Mucosa of stomach (tissue), 1 donor: ENCODE results near the gene RPL36AL.
"Not testable (repeated sequence)": the region's sequence is repeated elsewhere in the genome, so short reads cannot be mapped to it uniquely, and the experiment has no call there.

ENCODE experiments used
- H3K27me3 ChIP-seq: one replicate; pipeline ENCODE4 v1.7.0; 2013; ENCODE audit warnings: mild to moderate bottlenecking, low read length; ENCODE audit not compliant: control insufficient read depth, insufficient read depth
- H3K36me3 ChIP-seq: one replicate; pipeline ENCODE4 v1.7.0; 2013; ENCODE audit warnings: low read length; ENCODE audit not compliant: control insufficient read depth, insufficient read depth
- H3K4me1 ChIP-seq: one replicate; pipeline ENCODE4 v1.7.0; 2013; ENCODE audit warnings: mild to moderate bottlenecking, low read length; ENCODE audit not compliant: control insufficient read depth, insufficient read depth
- H3K4me3 ChIP-seq: one replicate; pipeline ENCODE4 v1.7.0; 2013; ENCODE audit warnings: low read length
- H3K9ac ChIP-seq: one replicate; pipeline ENCODE4 v1.7.0; 2013; ENCODE audit warnings: mild to moderate bottlenecking, low read length, moderate library complexity
- H3K9me3 ChIP-seq: one replicate; pipeline ENCODE4 v1.7.0; 2013; ENCODE audit warnings: mild to moderate bottlenecking, low read length, moderate library complexity; ENCODE audit not compliant: control insufficient read depth
- donor health status: Pancreatic carcinoma.

RPL36AL gene

DNA sequence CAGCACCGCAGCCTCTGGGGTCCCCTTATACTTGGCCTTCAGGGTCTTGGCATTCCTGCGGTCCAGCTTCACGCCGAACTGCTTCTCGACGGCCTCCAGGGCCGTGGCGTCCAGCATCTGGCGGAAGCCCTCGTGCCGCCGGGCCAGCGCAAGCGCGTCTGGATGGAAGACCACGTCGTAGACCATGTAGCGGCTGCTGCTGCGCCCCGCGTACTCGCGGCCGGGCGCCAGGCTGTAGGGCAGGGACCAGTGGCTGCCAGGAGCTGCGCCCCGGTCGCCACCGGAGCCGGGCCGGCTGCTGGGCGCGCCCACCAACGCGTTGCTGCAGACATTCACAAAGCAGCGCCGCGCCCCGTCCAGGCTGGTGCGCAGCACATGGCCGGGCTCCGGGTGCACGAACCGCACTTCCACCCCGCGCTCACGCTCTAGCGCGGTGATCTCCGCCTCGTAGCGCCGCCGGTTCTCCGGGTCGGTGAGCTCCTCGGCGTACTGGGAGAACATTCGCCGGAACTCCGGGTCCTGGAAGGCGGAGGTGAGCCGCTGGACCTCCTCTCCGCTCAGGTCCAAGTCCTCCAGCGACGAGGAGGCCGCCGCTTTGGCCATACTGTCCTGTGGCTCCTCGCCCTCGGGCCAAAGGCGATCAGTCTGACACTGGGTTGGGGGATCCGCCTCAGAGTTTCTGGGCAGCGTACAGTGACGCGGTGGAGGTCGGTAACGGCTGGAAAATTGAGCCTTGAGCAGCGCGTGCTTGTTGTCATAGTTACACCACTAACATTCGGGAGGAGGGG is 14.3 kb upstream of the RPL36AL start, which contains the start of gene DNAAF2:
DNAAF2 (minus strand) TSS at position 698 of the 788 bp plus-strand sequence; CDS start at position 603, 95 bp downstream.
- H3K9me3 ChIP-seq = no peaks in the 10 kb centered on the region
- no peaks in the 10 kb centered on the region for H3K36me3 ChIP-seq
- H3K4me1 ChIP-seq = peaks cover 20% of the 10 kb centered on the region

DNA sequence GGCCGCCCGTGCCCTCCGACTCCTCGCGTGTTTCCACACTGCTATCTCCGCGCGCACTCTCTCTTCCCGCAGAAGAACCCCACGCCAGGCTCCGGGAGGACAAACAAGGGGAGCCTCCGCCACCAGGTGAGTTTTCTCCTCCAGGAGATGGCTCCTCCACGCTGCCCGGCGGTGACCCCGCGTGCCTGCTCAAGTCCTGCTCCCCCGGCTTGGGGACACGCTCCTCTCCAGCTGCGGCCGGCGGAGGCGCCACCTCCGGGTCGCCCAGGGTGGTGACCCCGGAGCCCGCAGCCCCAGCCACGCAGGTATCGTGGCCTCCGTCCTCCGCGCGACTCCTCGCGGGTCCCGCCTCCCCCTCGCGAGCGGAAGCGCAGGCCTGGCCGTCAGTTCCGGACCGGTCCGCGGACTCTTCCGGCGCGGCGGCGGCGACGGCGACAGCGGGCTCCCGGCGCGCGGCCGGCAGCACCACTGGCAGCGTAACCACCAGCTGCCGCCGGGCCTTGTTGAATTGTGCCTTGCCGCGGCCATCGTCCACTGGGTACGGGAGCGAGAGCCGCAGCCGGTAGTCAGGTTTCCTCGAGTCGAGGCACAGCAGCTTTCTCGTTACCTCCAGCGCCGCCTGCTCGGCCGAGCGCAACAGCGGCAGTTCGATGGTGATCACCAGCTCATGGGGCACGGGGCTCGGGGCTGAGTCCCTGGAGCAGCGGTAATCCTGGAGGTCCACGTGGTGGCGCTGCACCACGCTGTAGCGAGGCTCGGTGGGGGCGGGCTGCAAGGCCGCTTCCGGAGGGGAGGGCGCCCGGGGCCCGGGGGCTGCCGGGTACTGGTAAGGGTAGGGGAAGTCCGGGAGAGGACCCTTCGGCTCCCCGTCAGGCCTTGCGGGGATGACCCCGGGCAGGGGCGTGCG is 13.5 kb upstream of the RPL36AL start:
- peaks cover 20% of the 10 kb centered on the region for H3K4me1 ChIP-seq
- H3K36me3 ChIP-seq = no peaks in the 10 kb centered on the region
- peak overlapping the region; percentile 94 for H3K4me3 ChIP-seq
- H3K9me3 ChIP-seq = no peaks in the 10 kb centered on the region
- peak overlapping the region; percentile 90 for H3K9ac ChIP-seq
- no peaks in the 10 kb centered on the region for H3K27me3 ChIP-seq

More for the DNA sequence above, 14.3 kb upstream of the RPL36AL start, which contains the start of gene DNAAF2:
- H3K9ac ChIP-seq = peak within 1 kb of the TSS; percentile 90
- peak within 1 kb of the TSS; percentile 94 for H3K4me3 ChIP-seq
- no peaks in the 10 kb centered on the region for H3K27me3 ChIP-seq

DNA sequence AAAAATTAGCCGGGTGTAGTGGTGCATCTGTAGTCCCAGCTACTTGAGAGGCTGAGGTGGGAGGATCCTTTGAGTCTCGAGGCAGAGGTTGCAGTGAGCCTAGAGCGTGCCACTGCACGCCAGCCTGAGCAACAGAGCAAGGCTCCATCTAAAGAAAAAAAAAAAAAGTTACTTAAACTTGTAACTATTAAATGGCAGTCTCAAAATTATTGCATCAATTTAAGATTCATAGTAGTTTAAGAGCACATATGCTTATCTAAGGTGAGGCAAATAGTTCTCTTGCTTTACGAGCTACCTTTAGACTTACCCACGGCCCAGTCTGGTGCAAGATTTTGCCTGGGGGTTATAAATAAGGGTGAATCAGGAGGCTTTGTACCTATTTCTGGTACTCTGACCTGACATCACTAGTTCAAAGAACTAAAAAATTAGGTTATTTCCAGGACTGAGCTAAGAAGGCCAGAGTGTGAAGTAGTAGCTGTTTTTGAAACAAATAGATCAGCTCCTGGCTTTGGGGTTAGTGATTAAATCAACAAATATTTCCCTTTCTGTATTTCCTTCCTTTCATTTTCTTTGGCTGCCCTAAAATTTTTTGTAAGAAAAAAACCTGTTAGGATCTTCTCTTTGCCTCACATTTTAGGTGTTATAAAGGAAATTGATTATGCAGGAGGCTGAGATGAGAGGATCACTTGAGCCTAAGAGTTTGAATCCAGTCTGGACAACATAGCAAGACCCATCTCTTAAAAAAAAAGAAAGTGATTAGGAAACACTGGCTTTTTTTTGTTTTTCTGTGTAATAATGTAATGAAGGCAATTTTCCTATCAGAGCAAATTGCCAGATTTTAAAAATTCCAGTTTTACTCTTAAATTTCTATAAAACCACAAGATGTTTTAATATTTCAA is 3.8 kb upstream of the RPL36AL start:
- no peaks in the 10 kb centered on the region for H3K27me3 ChIP-seq
- H3K36me3 ChIP-seq = no peaks in the 10 kb centered on the region
- H3K9me3 ChIP-seq = no peaks in the 10 kb centered on the region
- peaks cover 6% of the 10 kb centered on the region for H3K4me1 ChIP-seq
- no peak overlapping the region for H3K4me3 ChIP-seq
- no peak overlapping the region for H3K9ac ChIP-seq

GRCh38 chr14:49623387-49623786 is 3.0 kb upstream of the RPL36AL start:
- Histone ChIP-seq H3K27me3 (no peaks in the 10 kb centered on the region), H3K4me1 (peaks cover 6% of the 10 kb centered on the region), H3K9me3 (no peaks in the 10 kb centered on the region), H3K4me3 (no peak overlapping the region), H3K36me3 (no peaks in the 10 kb centered on the region), H3K9ac (no peak overlapping the region)

- H3K36me3 ChIP-seq = no peaks in the 10 kb centered on the region
- H3K4me1 ChIP-seq = peaks cover 6% of the 10 kb centered on the region
- H3K4me3 ChIP-seq = no peak overlapping the region
- H3K9ac ChIP-seq = peak overlapping the region; percentile 95
- no peaks in the 10 kb centered on the region for H3K27me3 ChIP-seq
- no peaks in the 10 kb centered on the region for H3K9me3 ChIP-seq
Observed at GRCh38 chr14:49622022-49622607, 1.7 kb upstream of the RPL36AL start.

- H3K9ac ChIP-seq = peak overlapping the region; percentile 95
- H3K36me3 ChIP-seq = no peaks in the 10 kb centered on the region
- H3K27me3 ChIP-seq = no peaks in the 10 kb centered on the region
- H3K4me1 ChIP-seq = peaks cover 6% of the 10 kb centered on the region
- H3K4me3 ChIP-seq = peak overlapping the region; percentile 74
- no peaks in the 10 kb centered on the region for H3K9me3 ChIP-seq
Observed at GRCh38 chr14:49621114-49621881, 872 bp upstream of the RPL36AL start.

DNA sequence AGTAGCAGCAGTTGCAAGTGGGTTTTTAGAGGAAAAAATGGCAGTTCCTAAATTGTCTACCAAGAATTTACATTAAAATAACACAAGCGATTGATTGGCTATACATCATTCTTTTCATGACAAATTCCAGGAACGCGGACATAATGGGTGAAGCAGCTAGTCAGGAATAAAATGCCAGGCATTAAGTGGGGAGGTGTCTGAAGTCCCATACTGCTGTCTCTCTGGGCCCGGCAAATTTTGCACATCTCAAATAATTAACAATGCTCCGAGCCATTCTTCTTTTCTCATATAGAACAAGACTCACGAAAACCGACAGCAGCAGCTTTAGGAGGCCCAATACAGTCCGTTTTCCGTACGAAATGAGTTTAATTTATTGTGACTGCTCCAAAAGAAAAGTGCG is 696 bp downstream of the RPL36AL start:
- no peaks in the 10 kb centered on the region for H3K9me3 ChIP-seq
- peaks cover 6% of the 10 kb centered on the region for H3K4me1 ChIP-seq
- peak overlapping the region; percentile 95 for H3K9ac ChIP-seq
- no peaks in the 10 kb centered on the region for H3K36me3 ChIP-seq
- peak overlapping the region; percentile 74 for H3K4me3 ChIP-seq
- no peaks in the 10 kb centered on the region for H3K27me3 ChIP-seq

GRCh38 chr14:49619273-49619672 is 1.2 kb downstream of the RPL36AL start:
- peak overlapping the region; percentile 74 for H3K4me3 ChIP-seq

GRCh38 chr14:49617852-49618519 is 2.4 kb downstream of the RPL36AL start:
- Histone ChIP-seq H3K4me1 (no peaks in the 10 kb centered on the region), H3K4me3 (no peak overlapping the region), H3K36me3 (no peaks in the 10 kb centered on the region), H3K27me3 (no peaks in the 10 kb centered on the region), H3K9me3 (no peaks in the 10 kb centered on the region), H3K9ac (no peak overlapping the region)

More at GRCh38 chr14:49619273-49619672, 1.2 kb downstream of the RPL36AL start:
- not testable (repeated sequence) for H3K4me1 ChIP-seq, H3K9me3 ChIP-seq, H3K36me3 ChIP-seq, H3K27me3 ChIP-seq
- H3K9ac ChIP-seq = peak overlapping the region; percentile 95

DNA sequence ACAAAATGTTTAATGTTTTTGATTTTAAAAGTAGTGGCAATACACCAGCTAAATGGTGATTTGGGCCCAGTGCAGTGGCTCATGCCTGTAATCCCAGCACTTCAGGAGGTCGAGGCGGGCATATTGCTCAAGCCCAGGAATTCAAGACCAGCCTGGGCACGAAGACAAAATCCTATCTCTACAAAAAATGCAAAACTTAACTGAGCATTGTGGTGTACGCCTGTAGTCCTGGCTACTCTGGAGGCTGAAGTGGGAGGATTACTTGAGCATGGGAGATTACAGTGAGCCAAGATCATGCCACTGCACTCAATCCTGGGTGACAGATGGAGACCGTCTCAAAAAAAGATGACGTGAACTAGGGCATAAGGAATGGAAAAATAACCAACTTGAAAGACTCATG is 4.7 kb downstream of the RPL36AL start:
- H3K27me3 ChIP-seq = no peaks in the 10 kb centered on the region
- no peak overlapping the region for H3K9ac ChIP-seq
- H3K4me3 ChIP-seq = no peak overlapping the region
- no peaks in the 10 kb centered on the region for H3K4me1 ChIP-seq
- no peaks in the 10 kb centered on the region for H3K36me3 ChIP-seq
- H3K9me3 ChIP-seq = no peaks in the 10 kb centered on the region
